Thoracic aorta (tissue), 2 donors: Measurements from ENCODE around the gene NSMF. TPM values are rescaled to one million over a fixed set of nuclear protein-coding genes. Genes with fewer than 3 reads are reported as not detected.

Experiments used
- ATAC-seq: fragments of 150-250 bp; one replicate; pipeline ENCODE4 v1.8.0; 2017; ENCODE audit warnings: low read depth; ENCODE audit not compliant: insufficient number of reproducible peaks, low FRiP score
- DNase-seq: peaks from one replicate; pipeline ENCODE4 v3.0.0-alpha.2; 2020; ENCODE audit warnings: low spot score
- H3K27ac ChIP-seq, 2 donors: fragments of 200-600 bp; sonication (generic); 1 replicate in 1 of 2; 2 replicates in 1 of 2; pipeline ENCODE4 v1.5.1; 2016; ENCODE audit warnings: mild to moderate bottlenecking in 2 of 2, moderate library complexity in 2 of 2
- H3K27me3 ChIP-seq: fragments of 200-600 bp; sonication (generic); replicated peaks from 2 replicates; pipeline ENCODE4 v1.6.0; 2016; ENCODE audit warnings: mild to moderate bottlenecking; ENCODE audit not compliant: insufficient read depth
- H3K36me3 ChIP-seq: fragments of 200-600 bp; sonication (generic); one replicate; pipeline ENCODE4 v1.5.1; 2016
- H3K4me1 ChIP-seq, 2 donors: fragments of 200-600 bp; sonication (generic); 1 replicate in 1 of 2; 2 replicates in 1 of 2; pipeline versions ENCODE4 v1.5.1 to v1.6.0; 2016; ENCODE audit warnings: low read depth in 2 of 2, mild to moderate bottlenecking in 1 of 2; ENCODE audit not compliant: control insufficient read depth in 1 of 2
- H3K4me3 ChIP-seq: fragments of 200-600 bp; sonication (generic); 2 replicates; pipeline ENCODE4 v1.5.1; 2016; ENCODE audit warnings: mild to moderate bottlenecking
- H3K9me3 ChIP-seq: fragments of 200-600 bp; sonication (generic); 2 replicates; pipeline ENCODE4 v1.5.1; 2016
- CTCF ChIP-seq: fragments of 200-600 bp; sonication (generic); IDR thresholded peaks from one replicate; pipeline ENCODE4 v1.5.1; 2019; ENCODE audit warnings: antibody characterized with exemption
- total RNA-seq, 2 donors: library from RNA; depleted of rRNA; stranded (reverse); fragments of >200 nt; gene quantifications; one replicate each; pipeline versions ENCODE4 v1.1.0 to v1.2.3, GENCODE V29; 2016

NSMF gene
- total RNA-seq, 2 donors from 2014 or later = 168 to 251 TPM

DNA sequence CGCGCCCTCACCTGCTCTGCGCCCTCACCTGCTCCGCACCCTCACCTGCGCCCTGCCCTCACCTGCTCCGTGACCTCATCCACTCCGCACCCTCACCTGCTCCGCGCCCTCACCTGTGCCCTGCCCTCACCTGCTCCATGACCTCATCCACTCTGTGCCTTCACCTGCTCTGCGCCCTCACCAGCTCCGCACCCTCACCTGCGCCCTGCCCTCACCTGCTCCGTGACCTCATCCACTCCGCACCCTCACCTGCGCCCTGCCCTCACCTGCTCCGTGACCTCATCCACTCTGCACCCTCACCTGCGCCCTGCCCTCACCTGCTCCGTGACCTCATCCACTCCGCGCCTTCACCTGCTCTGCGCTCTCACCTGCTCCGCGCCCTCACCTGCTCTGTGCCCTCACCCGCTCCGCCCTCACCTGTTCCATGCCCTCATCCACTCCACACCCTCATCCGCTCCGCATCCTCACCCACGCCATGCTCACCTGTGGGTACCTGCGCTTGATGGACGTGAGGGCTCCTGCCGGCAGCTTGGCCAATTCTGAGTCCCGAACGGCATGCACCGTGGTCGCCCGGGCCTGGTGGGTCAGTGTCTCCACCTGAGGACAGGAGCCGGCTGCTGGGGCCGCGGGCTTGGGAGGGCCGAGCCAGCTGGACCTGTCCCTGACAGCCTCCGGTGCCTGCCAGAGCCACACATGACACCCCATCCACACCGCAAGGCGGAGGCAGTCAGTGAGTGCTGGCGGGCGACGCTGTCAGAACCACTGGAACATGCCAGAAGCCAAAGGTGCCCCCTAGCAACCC lies 35.6 kb upstream of the NSMF start:
- no peak for TF ChIP-seq CTCF

DNA sequence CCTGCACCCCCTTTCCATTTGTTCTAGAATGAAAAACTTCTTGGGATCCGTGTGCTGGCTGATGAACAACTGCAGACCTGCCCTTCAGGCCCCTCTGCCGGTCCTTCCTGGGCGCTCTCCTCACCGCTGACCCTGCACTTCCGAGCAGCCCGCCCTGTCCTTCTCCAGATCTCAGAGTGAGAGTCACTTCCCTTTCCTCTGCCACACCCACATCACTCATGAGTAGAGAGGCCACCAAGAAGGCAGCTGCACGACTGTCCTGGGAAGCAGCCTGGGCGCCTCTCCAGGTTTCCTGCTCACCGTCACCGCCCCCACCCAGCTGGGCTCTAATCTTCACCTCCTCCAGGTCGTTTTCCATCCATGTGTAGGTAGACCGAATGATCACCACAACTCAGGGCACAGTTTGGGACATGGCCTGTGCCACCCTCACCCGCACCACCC lies 35.0 kb upstream of the NSMF start:
- H3K36me3 ChIP-seq = no peaks in the 10 kb centered on the region
- no peaks in the 10 kb centered on the region for H3K9me3 ChIP-seq
- no peak for TF ChIP-seq CTCF
- H3K27me3 ChIP-seq = no peaks in the 10 kb centered on the region
- no peak overlapping the region for H3K4me3 ChIP-seq
- ATAC-seq (no peak), DNase-seq (no peak)
- no peak overlapping the region for H3K27ac ChIP-seq
- no peaks in the 10 kb centered on the region for H3K4me1 ChIP-seq

More for the DNA sequence above, 35.6 kb upstream of the NSMF start:
- Histone ChIP-seq H3K9me3 (no peaks in the 10 kb centered on the region), H3K4me1 (no peaks in the 10 kb centered on the region), H3K4me3 (no peak overlapping the region), H3K36me3 (peaks cover 2% of the 10 kb centered on the region), H3K27me3 (no peaks in the 10 kb centered on the region), H3K27ac (no peak overlapping the region)
- ATAC-seq (no peak), DNase-seq (no peak)

- ATAC-seq (no peak), DNase-seq (no peak)
- H3K9me3 ChIP-seq = no peaks in the 10 kb centered on the region
- H3K36me3 ChIP-seq = no peaks in the 10 kb centered on the region
- no peak overlapping the region for H3K27ac ChIP-seq
- no peaks in the 10 kb centered on the region for H3K4me1 ChIP-seq
- no peak overlapping the region for H3K4me3 ChIP-seq
- no peak for TF ChIP-seq CTCF
- H3K27me3 ChIP-seq = no peaks in the 10 kb centered on the region
Measured at GRCh38 chr9:137493364-137494103, 34.4 kb upstream of the NSMF start.

DNA sequence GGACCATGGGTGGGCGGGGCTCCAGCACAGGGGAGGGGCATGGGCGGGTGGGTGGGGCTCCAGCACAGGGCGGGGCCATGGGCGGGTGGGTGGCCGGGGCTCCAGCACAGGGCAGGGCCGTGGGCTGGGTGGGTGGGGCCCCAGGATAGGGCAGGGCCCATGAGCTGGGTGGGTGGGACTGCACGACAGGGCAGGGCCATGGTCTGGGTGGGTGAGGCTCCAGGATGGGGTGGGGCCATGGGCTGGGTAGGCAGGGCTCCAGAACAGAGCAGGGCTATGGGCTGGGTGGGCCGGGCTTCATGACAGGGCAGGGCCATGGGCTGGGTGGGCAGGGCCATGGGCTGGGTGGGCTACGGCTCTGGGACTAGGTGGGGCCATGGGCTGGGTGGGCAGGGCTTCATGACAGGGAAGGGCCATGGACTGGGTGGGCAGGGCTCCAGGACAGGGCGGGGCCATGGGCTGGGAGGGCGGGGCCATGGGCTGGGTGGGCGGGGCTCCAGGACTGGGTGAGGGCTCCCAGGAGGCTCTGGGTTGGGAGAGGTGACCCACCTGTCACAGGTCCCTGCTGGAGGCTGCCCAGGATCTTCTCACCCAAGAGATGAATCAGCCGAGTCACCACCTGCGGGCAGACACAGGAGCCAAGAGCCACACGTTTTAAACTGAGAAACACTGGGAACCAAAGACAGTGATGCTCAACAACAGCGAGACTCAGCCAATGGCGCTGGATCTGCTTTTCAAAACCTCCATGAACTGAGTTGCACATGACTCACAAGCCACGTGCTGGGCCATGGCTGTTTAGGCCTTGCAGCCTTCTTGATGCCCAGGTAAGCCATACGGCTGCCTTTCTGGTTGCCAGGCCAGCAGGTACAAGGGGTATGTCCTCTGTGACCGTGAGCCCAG lies 33.6 kb upstream of the NSMF start:
- no peak for TF ChIP-seq CTCF
- Histone ChIP-seq H3K4me1 (no peaks in the 10 kb centered on the region), H3K36me3 (no peaks in the 10 kb centered on the region), H3K27ac (no peak overlapping the region), H3K4me3 (no peak overlapping the region), H3K27me3 (no peaks in the 10 kb centered on the region), H3K9me3 (no peaks in the 10 kb centered on the region)
- ATAC-seq (no peak), DNase-seq (no peak)
